PC-3 (cell line): ENCODE measurements around the gene SELPLG.

ENCODE experiments used
- EZH2 ChIP-seq: fragments of 300-600 bp; sonication (generic); IDR thresholded peaks from one replicate; pipeline ENCODE4 v1.6.1; 2017; ENCODE audit warnings: antibody characterized with exemption, mild to moderate bottlenecking, low read length; ENCODE audit not compliant: unreplicated experiment
- TF ChIP-seq, protein P1 (sequence below): fragments of 300-600 bp; sonication (generic); conservative IDR thresholded peaks from 2 replicates; pipeline ENCODE4 v1.5.1; 2017; ENCODE audit warnings: antibody characterized with exemption, low read depth, mild to moderate bottlenecking, low read length

GRCh38 chr12:108577458-108577857 is 56.2 kb downstream of the SELPLG start:
- TF ChIP-seq, protein P1, sequence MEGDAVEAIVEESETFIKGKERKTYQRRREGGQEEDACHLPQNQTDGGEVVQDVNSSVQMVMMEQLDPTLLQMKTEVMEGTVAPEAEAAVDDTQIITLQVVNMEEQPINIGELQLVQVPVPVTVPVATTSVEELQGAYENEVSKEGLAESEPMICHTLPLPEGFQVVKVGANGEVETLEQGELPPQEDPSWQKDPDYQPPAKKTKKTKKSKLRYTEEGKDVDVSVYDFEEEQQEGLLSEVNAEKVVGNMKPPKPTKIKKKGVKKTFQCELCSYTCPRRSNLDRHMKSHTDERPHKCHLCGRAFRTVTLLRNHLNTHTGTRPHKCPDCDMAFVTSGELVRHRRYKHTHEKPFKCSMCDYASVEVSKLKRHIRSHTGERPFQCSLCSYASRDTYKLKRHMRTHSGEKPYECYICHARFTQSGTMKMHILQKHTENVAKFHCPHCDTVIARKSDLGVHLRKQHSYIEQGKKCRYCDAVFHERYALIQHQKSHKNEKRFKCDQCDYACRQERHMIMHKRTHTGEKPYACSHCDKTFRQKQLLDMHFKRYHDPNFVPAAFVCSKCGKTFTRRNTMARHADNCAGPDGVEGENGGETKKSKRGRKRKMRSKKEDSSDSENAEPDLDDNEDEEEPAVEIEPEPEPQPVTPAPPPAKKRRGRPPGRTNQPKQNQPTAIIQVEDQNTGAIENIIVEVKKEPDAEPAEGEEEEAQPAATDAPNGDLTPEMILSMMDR: no peak
- no peak for TF ChIP-seq EZH2
